ENCODE data around the gene CHN1.

DNA sequence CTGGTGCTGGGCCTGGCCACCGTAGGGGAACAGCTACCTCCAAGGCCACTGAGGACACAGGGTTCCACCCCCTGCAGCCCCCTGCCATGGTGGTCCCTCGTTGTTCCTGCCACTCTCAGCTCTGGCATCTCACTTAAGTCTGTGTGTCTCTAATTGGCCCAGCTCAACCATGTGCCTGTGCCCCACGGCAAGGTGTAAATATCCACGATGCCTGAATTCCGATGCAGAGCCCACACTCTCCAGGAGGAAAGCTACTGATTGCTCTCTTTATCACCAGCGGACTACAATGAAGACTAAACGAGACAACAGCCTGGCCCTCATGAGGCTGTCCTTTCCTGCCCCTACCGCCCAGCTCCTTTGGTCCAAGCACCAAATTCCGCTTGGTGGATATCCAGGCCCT is 223.9 kb downstream of the CHN1 start:
- TF ChIP-seq, protein P1, sequence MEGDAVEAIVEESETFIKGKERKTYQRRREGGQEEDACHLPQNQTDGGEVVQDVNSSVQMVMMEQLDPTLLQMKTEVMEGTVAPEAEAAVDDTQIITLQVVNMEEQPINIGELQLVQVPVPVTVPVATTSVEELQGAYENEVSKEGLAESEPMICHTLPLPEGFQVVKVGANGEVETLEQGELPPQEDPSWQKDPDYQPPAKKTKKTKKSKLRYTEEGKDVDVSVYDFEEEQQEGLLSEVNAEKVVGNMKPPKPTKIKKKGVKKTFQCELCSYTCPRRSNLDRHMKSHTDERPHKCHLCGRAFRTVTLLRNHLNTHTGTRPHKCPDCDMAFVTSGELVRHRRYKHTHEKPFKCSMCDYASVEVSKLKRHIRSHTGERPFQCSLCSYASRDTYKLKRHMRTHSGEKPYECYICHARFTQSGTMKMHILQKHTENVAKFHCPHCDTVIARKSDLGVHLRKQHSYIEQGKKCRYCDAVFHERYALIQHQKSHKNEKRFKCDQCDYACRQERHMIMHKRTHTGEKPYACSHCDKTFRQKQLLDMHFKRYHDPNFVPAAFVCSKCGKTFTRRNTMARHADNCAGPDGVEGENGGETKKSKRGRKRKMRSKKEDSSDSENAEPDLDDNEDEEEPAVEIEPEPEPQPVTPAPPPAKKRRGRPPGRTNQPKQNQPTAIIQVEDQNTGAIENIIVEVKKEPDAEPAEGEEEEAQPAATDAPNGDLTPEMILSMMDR (IDR thresholded peaks at IDR 0.05; ENCODE audit: low read depth, low read length, poor library complexity, severe bottlenecking) = no peak
- TF ChIP-seq EZH2phosphoT487 (IDR thresholded peaks at IDR 0.05; ENCODE audit: borderline replicate concordance, low read length) = no peak
